ENCODE data around the gene KIAA1755.

Gene KIAA1755, protein sequence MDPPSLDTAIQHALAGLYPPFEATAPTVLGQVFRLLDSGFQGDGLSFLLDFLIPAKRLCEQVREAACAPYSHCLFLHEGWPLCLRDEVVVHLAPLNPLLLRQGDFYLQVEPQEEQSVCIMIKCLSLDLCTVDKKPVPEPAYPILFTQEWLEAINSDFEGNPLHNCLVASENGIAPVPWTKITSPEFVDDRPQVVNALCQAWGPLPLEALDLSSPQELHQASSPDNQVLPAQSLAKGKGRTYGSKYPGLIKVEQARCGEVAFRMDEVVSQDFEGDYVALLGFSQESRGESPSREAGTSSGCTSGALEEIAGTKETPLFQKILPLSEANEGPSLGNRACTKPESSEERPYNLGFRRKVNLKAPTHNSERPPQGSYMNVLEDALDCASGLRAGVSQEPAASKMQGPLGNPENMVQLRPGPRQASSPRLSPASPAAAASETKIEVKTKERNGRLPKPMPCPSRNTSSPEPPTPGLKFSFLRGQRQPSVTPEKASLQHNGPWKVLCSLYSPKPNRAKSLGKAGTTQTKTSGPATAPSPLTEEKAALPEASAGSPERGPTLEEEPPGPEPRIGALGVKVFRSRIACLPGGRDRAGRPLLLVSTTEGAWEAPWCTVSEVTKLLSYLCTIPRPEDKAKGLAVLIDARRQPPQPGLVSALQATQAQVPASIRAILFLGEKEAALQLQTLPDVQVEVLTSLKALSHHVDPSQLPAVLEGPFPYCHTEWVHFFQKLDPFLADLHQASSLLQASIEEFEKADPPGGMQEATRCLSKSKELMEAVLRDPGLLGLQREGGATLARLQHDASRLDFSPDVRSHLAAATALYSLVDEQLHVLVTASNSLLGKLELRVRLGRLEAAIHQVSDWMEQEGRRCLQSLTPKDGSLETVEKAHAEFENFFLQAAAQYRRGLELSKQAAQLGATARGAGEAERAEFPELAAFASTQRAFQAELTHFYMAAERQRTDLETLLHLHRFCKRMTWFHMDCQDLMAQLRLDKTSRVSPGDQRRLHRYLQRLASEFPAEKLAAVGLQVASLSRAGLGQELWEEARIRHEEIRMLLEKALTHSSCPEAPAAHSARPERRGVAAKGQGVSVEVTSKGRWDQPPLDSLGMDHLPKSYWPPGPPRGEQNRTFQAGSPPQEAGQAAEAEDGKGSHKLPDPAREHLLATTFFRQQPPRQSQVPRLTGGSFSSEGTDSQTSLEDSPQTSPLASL

GRCh38 chr20:38260378-38261053, at the start of gene KIAA1755:
KIAA1755 (minus strand) TSS chr20:38260735; CDS start chr20:38260500, 235 bp downstream.
- no peak for DNase-seq

- DNase-seq, result no peak
These were observed 47.9 kb upstream of the KIAA1755 start for GRCh38 chr20:38308447-38308846.

DNA sequence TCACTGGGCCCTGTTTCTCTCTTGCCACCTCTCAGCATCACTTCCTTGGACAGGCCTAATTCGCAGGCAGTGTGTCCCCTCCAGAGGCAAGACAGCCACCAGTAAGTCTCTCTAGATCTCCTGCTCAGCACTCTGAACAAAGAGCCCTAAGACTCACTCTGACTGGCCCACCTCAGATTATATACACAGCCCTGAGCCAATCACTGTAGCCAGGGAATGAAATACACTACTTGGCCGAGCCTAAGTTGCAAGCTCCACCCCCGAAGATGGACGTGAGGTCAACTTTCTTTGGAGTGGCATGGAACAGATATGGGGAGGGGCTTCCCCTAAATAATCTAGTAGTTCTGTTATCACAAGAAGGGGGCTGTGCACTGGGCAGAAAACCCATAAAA, 47.5 kb upstream of the KIAA1755 start:
- no peak for DNase-seq

- peak; percentile 93 for DNase-seq
These were observed 47.0 kb upstream of the KIAA1755 start for GRCh38 chr20:38307371-38308046.

- DNase-seq, result no peak
These were observed 45.8 kb upstream of the KIAA1755 start for GRCh38 chr20:38306379-38306778.

DNA sequence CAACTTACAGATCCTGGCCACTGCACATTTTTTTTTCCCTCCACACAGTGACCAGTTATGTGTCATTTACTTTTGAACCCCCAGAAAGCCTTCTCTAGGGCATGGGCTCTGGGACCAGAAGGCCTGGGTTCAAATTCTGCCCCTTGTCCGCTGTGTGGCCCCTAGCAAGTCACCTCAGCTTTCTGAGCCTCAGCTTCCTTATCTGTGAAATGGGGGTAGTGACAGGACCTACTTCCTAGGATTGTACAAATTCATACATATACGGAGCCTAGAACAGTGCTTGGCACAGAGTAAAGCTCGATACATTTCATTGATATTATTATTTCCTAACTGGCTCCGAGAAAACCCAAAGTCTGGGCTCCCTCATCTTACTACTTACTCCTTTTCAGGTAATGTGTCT, 45.0 kb upstream of the KIAA1755 start:
- DNase-seq, result no peak

GRCh38 chr20:38304845-38305447, 44.4 kb upstream of the KIAA1755 start:
- peak; percentile 78 for DNase-seq

DNA sequence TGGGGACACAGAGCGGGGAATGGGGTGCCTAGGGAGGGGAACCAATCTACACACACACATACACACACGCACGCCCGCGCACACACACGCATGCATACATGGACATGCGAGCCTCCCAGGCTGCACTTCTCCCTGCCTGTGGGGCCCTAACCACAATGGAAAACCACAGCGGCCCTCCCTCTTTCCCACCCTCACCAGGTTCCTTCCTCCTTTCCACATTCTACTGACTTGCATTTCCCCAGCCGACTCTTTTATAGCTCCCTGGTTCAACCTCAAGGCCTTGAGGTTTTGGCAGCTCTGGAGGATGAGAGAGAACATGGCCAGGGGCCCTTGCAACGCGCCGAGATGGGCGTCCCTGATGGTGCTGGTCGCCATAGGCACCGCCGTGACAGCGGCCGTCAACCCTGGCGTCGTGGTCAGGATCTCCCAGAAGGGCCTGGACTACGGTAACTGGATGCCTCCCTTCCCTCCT, 43.4 kb upstream of the KIAA1755 start, which contains the start of gene BPI:
BPI (plus strand) TSS at position 249 of the 472 bp plus-strand sequence; CDS start at position 317, 68 bp downstream.
- DNase-seq, result peak; percentile 98

GRCh38 chr20:38302786-38303185, 42.3 kb upstream of the KIAA1755 start:
- DNase-seq, result no peak

GRCh38 chr20:38301309-38301708, 40.8 kb upstream of the KIAA1755 start:
- no peak for DNase-seq

DNA sequence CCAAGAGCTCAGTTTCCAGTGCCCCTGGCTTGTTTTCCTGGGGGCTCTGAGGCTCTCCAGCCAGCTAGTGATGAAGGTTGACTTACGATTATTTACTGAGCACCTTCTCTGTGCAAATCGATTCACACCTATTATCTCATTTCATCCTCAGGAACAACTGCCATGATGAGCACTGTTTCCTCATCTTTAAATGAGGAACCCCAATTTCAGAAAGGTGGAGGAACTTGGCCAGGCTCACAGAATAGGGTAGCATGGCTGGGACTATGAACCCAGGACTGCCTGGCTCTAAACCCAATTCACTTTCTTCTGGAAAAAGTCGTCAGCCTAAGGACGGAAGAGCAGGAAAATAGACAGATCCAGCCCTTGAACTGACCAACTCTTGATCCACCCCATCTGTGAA, 39.9 kb upstream of the KIAA1755 start:
- no peak for DNase-seq

GRCh38 chr20:38299963-38300362, 39.4 kb upstream of the KIAA1755 start:
- DNase-seq, result no peak

- DNase-seq, result peak; percentile 95
These were observed 38.3 kb upstream of the KIAA1755 start for GRCh38 chr20:38298768-38299288.

DNA sequence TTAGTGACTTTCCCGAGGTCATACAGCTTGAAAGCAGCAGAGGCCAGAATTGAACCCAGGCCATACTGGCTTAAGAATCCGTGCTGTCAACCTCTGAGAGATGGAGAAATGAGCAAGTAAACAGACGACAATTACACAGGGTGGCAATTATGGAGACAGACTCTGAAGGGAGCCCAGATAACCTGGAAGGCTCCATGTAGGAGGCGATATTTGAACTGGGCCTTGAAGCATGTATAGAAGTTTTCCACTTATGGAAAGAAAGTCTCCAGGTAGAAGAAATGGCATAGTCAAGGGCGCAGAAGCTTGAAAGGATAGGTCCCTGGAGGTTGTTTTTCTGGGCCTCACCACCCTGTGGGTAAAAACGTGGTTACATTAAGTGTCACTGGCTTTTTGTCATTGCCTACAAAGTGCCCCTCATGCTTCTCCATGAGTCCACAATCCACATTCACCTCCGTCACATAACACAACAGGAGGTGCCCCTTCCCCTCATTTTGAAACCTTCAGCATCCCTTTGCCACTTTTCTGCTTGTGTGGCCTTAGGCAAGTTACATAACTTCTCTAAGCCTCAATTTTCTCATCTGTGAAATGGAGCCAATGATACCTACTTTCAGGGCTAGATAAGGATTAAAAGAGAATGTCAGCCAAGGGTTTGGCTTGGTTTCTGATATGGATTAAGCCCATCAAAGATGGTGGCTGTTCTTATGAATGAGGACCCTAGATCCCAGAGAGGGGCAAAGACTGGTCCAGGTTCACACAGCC, 37.6 kb upstream of the KIAA1755 start:
- no peak for DNase-seq

DNA sequence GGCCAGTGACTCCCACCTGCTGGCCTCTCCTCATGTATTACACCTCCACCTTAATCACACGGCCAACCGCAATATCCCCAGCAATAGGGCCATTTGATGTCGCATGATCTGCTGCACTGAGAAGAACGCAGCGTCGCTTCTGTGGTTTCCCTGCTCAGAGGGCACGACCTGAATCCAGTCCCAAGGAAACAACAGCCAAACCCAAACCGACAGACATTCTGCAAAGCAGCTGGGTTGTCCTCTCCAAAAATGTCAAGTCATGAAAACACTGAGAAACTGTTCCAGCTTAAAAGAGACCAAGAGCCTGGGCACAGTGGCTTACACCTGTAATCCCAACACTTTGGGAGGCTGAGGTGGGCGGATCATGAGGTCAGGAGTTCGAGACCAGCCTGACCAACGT, 35.9 kb upstream of the KIAA1755 start:
- DNase-seq, result peak; percentile 30

DNA sequence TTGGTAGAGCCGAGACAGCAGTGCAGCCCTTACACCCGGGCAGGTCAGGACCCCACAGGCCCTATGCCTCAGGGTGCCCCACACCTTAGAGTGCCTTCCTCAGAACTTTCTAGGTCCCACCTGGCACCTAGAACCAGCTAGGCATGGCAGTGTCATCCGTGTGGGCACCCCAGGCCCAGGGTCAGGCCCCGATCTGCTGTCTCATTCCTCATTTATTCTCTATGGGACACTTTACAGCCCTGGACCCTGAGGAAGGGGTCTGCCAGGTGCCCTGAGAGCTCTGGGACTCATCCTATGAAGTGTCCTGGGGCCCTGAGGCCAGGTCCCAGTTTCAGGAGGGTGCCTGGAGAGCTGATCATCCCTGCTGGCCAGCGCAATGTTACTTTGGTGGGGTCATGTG, 35.3 kb upstream of the KIAA1755 start:
- DNase-seq, result no peak

GRCh38 chr20:38294076-38294591, 33.6 kb upstream of the KIAA1755 start:
- no peak for DNase-seq

DNA sequence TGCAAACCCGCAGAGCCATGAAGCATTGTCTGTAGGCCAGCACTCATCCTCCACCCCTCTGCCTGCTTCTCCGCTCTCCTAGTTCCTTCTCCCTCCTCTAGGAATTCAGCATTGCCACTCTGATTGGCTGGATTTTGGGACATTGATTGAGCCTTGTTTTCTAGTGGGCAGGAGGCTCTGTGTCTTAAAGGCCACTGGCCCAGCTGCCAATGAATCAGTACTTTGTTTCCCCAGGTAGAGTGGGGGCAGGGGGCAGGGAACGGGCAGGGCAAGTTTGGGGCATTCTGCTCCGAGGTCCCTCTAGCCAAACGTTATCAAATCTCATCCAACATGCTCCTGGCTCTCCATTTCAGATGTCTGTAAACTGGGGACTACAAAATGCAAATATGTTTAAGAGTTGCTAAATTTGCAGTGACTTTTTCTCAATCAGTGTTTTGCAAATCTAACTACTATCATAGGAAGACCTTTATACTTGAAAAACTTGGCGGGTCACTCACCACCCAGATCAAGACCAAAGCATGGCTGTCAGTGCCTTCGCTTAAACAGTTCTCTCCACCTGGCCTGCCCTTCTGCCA, 33.0 kb upstream of the KIAA1755 start:
- no peak for DNase-seq

- DNase-seq, result peak; percentile 28
These were observed 31.4 kb upstream of the KIAA1755 start for GRCh38 chr20:38291966-38292365.
